ENCODE results near the gene KIAA1217. TPM values are rescaled to one million over a fixed set of nuclear protein-coding genes. Genes with fewer than 3 reads are reported as not detected.

Gene KIAA1217, protein sequence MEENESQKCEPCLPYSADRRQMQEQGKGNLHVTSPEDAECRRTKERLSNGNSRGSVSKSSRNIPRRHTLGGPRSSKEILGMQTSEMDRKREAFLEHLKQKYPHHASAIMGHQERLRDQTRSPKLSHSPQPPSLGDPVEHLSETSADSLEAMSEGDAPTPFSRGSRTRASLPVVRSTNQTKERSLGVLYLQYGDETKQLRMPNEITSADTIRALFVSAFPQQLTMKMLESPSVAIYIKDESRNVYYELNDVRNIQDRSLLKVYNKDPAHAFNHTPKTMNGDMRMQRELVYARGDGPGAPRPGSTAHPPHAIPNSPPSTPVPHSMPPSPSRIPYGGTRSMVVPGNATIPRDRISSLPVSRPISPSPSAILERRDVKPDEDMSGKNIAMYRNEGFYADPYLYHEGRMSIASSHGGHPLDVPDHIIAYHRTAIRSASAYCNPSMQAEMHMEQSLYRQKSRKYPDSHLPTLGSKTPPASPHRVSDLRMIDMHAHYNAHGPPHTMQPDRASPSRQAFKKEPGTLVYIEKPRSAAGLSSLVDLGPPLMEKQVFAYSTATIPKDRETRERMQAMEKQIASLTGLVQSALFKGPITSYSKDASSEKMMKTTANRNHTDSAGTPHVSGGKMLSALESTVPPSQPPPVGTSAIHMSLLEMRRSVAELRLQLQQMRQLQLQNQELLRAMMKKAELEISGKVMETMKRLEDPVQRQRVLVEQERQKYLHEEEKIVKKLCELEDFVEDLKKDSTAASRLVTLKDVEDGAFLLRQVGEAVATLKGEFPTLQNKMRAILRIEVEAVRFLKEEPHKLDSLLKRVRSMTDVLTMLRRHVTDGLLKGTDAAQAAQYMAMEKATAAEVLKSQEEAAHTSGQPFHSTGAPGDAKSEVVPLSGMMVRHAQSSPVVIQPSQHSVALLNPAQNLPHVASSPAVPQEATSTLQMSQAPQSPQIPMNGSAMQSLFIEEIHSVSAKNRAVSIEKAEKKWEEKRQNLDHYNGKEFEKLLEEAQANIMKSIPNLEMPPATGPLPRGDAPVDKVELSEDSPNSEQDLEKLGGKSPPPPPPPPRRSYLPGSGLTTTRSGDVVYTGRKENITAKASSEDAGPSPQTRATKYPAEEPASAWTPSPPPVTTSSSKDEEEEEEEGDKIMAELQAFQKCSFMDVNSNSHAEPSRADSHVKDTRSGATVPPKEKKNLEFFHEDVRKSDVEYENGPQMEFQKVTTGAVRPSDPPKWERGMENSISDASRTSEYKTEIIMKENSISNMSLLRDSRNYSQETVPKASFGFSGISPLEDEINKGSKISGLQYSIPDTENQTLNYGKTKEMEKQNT (N-terminal part only)
- polyA plus RNA-seq (2013, experiment 1 of 2; ENCODE audit: insufficient read length) = 16.0 TPM
- 15.6 TPM for polyA plus RNA-seq (2013, experiment 2 of 2; ENCODE audit: insufficient read length)

DNA sequence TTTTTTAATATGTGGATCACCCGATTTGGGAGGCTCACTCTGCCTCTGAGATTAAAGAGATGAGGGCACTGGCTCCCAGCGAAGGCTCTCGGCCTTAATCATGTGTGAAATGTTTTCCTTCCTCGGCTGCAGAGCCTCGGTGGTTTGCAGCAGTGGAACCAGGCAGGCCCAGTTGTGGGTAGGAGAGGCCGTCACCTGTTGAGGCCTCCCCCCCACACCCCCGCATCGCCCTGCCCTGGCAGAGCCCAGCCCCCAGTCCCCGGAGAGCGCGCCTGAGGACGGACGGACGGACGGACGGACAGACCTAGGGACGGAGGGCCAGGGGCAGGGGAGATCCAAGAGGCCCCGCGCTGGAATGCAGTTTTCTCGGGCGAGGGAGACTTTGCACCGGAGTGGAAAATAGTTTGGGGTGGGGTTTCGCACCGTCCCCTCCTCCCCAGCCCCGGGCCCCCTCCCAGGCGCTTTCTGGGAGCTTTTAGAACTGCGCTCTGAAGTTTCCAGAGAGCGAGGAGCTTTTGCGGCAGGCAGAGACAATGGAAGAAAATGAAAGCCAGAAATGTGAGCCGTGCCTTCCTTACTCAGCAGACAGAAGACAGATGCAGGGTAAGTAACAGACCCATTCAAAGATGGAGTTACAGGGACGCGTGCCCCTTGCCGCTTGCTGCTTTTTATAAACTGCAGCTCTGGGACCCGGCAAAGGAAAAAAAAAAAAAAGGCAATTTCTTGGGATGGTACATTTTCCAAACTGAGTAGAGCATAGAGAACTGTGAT, at the start of gene KIAA1217:
Gene KIAA1217, plus strand, starts transcription at position 478 of the 771 bp plus-strand sequence. Its CDS starts 56 bp downstream, at position 534.
- DNase-seq = peak; percentile 51

DNA sequence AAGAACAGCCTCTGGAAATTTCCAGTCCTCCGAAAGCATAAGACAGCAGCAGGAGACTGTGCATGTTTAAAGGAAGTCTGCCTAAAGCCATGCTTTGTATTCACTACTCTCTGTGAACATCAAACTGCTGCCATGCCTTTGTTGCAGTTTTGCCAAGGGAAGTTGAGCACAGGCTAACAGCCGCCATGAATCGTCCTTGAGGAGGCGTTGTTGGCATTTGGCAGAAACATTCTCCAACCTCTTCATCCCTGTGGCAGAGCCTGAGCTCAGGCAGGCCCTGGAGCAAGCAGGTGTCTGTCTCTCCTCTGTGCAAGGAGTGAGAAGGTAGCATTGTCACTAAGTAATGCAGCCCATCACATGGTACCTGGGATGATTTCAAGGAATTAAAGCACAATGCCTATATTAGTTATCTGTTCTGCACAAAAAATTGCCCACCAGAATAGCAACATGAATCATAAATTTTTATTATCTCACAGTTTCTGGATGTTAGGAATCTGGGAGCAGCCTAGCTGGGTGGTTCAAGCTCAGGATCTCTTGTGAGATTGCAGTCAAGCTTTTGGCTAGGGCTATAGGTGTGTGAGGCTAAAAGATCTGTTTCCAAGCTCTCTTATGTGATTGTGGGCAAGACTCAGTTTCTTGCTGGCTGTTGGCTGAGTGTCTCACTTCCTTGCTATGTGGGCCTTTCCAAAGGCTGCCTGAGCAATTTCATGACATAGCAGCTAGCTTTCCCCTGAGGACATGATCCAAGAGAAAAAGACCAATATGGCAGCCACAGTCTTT, 46.5 kb upstream of the KIAA1217 start:
- DNase-seq = no peak

DNA sequence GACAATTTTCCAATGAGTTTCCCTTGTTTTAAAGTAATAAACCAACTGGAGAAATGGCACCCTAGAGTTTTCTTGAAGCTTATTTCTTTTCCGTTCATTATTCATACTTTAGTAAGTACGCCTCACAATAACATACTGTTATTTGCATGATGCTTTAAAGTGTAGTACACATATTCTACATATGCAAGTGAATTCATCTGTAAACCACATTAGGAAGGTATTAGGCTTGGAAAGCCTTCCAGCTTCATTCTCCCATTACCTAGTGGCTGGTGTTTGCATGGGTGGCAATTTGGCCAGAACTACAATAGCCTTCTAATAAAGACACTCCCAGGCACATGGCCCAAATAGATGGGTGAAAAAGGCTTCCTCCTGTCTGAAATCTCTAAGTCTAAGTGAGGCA, 45.5 kb upstream of the KIAA1217 start:
- DNase-seq = no peak

DNA sequence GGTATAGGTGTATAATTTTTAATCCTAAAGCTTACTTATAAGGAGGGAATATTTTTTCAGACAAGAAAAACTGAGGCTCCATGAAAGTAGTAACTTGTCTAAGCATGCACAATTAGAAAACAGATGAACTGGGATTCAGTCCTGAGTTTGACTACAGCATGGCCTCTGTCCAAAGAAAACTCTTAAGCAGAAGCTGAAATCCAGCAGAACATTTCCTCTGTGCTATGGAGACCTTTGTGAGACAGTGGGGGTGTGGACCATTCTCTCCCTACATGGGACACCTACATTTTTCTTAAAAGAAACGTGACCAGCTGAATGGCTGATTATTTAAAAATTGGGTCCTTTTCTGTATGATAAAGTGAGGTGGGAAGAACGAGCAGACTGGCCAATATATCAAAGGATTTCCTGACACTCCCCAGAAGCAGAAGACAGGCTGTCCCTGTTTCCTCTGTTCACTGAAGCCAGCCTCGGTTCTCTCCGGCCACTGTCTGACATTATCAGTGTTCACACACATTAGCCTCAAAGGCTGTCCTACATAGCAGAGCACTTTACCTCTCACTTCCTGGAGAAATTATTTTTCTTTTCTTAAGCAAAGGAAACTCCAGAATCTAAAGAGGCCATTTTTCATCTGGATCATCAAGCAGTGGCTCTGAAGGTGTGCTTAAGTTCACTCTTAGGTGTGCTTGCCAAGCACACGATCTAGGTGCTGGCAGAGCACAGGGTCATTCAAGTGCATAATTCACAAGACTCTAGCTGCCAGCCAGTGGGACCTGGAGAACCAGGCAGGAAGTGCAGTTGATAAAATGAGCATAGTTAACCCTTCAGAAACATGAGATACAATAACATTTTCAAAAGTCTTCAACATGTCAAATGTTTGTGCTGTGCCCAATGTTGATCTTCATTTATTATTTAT, 40.4 kb upstream of the KIAA1217 start:
- DNase-seq = no peak

DNA sequence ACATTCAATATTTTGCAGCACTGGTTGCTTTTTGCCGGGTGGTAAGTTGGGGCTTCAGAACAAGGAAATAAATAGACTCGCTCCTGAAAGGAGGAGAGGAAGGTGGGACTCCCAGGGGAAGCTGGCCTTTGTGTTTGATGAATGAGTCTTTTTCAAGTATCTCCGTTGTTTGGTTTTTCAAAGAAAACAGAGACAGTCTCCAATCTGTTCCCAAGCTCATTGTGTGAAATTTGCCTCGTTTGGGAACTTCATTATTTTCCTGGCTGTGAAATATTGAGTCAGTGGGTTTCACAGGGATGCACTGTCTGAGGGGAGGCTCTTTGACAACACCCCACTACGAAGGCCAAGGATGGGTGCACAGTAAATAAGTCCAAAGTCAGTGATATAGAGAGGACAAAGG, 38.7 kb upstream of the KIAA1217 start:
- DNase-seq = no peak

DNA sequence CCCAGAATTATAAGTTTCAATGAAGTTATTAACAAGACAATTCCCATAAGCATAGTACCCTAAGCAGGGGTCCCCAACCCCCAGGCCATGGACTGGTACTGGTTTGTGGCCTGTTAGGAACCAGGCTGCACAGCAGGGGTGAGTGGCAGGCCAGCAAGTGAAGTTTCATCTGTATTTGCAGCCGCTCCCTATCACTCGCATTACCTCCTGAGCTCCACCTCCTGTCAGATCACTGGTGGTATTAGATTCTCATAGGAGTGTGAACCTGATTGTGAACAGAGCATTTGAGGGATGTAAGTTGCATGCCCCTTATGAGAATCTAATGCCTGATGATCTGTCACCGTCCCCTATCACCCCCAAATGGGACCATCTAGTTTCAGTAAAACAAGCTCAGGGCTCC, 36.0 kb upstream of the KIAA1217 start:
- DNase-seq = no peak

DNA sequence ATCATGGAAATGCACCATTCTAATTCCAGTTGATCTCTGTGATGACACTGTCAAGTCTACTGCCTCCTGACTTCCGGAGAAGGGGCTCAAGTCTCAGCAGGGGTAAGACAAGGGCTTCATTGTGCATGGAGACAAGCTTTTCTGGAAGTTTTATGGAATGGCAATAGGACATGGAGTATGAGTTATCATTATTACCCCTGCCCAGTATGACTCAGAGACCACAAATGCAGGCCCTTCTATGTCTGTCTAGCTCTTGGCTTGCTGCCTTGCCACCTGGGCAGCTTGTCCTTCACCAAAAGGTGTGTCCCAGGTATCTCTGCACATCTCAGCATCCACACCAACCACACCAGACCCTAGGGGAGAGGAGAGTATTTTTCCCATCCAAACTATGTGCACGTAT, 34.9 kb upstream of the KIAA1217 start:
- no peak for DNase-seq

DNA sequence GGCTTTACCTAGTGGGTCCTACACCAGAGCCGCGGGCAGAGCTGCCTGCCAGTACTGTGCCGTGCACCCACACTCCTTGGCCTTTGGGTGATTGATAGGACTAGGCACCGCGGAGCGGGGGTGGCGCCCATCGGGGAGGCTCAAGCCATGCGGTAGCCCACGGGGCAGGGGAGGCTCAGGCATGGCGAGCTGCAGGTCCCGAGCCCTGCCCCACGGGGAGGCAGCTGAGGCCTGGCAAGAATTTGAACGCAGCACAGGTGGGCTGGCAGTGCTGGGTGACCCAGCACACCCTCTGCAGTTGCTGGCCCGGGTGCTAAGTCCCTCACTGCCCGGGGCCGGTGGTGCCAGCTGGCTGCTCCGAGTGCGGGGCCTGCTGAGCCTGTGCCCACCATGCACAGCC, 32.3 kb upstream of the KIAA1217 start:
- no peak for DNase-seq

DNA sequence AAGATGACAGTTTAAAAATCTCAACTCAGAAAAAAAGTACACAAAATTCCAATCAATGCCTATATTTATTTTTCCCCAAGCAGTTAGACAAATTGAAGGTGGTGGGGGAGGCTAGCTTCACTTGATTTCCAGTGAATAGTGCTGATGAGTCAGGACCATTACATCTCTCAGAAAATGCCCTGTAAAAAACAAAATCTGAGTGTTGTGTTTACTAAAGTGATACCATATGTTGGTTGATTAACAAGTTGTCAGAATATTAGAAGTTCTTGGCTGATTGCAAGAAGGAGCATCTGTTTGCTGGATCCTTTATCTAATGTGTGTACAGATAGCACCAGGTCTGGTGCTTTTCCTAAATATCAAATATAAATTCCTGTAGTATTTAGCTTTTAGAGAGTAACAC, 31.3 kb upstream of the KIAA1217 start:
- DNase-seq = peak; percentile 36

DNA sequence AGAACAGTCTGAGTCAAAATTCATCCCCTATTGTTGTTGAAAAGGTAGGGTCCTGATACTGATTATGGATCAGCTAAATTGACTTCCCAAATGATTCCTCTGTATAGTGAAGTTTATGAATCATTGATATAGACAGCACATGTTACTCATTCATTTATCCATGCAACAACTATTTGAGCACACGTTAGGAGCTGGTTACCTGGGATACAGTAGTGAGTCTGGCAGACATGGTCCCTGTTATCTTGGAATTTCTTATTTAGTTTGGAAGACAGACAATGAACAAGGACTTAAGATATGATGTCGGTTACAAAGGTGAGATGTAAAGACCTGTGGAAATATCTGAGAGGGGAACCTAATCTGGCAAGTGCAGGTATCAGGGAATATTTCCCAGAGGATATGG, 28.0 kb upstream of the KIAA1217 start:
- DNase-seq = no peak

DNA sequence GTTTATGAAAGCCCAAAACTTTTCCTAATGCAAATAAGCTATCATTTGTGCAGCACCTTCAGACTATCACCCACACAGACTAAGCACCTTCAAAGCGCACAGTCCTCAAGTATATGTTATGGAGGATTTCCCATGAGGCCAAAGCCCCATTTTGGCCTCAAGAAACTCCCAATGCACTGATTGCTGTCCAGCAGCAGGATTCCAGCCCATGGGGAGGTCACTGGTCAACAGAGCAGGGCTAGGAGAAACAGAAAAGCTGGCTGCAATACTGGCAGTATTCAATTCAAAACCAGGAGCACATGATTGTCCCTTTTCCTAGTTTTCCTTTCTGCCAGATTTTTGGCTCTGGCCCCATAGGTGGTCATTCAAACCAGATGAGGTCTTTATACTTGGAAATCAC, 24.5 kb upstream of the KIAA1217 start:
- DNase-seq = no peak

DNA sequence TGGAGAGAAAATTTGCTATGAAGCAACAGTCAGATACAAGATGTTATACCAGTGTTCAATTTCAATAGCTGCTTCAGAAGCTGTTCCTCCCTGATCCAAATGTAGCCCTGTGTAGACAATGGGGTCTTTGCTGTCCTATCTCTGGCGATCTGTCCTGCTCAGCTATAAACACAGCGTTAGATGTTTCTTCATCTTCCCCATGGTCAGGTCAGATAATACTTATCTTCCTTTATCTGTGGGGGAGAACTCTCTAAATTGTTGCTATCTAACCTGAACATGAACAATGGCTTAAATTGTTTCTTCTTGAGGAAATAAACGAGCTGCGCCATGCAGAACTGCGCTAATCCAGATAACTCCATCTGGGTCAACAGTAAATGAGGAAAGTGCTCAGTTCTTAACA, 15.6 kb upstream of the KIAA1217 start:
- DNase-seq = no peak

DNA sequence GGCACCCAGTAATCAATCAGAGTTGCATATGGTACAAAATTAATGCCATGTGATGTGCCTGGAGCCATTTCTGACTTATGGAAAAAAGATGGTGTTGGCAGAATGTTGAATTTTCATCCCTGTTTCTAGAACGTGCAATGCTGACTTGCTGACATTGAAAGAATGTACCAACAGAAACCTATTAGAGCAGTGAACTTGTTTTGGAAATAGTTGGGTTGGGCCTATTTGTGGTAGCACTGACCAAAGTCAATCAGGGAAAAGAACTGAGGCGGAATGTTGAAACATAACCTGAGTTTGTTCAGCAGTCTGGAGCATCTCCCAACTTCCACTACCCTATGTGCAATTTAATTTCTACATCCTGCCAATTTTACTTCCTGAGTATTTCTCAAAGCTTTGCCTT, 11.7 kb upstream of the KIAA1217 start:
- DNase-seq = peak; percentile 27

DNA sequence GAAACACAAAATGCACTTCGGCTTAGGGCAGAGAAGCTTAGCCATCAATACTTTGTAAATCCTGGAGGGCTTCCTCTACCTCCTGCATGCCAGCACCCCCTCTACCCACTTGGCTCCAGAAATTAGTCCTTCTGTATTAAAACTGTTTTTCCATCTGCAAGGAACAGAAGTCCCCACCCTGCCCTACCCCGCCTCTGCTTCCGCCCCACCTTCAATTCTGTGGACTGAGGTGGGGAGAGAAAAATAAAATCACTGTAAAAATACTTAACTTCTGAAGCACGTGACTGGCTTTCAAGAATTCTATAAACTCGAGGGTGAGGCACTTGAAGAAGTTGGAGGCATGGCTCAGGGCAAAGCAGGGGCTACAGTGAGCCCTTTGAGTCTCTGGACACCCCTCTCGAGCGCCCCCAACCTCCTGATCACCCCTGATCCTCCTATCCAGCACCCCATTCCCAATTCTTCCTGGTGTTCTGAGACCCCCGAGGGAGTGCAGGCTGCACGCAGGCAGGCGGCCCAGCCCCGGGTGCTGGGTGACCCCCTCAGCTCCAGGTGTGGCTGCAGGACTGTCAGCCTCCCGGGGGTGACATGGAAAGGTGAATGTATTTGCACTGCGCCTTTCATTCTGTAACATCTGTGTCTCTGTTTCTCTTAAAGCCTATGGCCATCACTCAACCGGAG, 7.3 kb upstream of the KIAA1217 start:
- DNase-seq = no peak

DNA sequence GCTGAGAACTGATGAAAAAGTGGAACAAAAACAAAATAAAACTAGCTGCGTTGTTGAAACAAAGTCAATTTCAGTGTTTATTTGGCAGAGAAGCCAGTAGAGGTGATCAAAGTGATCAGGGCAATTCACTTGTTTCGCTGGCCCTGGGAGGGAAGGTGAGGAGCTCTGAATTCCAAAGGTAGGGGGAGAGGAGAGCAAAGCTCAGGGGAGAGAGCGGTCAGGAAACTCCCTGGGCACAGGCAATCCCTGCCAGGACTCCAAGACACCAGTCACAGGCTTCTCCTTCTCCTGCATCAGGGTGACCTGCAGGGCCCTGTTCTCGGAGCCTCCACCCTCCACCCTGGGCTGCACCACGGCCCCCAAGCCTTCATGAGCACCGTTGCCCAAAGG, 6.8 kb upstream of the KIAA1217 start:
- DNase-seq = no peak

DNA sequence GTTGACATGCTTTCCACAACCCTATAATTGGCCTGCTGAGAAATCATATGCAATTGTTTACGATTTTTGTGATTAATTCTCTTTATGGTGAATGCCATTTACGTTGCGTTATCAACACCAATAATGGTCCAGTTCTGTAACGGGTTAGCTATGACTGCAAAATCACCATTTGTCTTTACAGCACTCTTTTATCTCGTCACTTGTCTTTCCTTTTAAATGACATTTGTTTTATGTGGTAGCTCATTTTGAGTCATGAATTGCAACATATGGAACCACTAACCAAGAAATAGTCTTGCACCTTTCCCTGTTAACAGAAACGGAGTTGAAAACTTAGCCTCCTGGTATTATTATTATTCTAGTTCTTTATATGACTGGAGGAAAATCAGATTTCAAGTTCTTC, 3.1 kb upstream of the KIAA1217 start:
- peak; percentile 72 for DNase-seq

DNA sequence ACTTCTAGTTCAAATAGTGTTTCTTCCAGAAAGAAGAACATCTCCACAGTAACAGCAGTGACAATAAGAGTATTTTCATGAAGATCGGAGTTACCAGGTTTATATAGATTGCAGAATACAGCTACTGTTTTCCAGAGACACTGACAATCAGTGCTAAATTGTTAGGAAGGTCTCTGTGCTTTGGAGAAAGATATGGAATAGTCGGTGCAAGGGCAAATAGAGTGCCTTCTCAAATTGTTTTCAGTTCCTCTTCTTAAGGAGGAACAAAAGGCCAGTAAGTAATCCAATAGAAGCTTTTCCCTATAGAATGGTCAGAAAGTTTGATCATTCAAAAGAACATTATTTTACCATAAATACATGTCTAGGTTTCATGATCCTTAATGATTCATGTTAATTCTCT, 2.6 kb upstream of the KIAA1217 start:
- DNase-seq = no peak

DNA sequence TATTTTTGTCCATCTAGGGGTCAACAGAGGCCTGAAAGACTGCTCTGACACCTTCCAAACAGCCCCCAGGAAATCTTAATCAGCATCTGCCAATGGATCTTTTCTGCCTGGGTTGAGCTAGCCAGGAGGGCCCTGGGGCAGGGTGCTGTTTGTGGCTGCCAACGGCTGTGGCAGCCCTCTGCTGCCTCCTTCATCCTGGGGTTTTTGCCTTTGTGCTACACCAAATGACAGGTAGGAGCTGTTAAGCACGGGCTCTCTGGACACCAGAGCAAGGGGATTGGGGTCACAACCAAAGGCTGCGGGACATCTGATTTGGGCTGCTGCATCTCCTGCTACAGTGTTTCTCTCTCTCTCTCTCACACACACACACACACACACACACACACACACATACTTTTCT, 2.0 kb upstream of the KIAA1217 start:
- no peak for DNase-seq

DNA sequence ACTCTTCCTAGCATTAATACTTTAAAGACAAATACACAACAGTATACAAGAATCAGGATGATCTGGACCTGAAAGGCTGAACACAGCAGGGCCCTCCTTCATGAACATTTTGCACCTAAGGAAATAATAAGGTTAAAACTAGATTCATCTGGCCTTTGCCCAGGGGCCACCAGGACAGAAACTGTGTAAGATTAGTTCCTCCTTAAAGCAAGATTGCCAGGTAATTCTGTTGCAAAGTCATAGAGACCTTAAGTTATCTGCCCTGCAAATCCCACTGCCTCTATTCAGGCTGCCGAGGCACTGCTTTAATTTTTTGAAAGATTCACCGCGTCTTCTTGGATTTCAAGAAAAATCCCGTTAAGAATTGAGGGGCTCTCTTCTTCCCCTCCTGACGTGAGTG, 1.6 kb upstream of the KIAA1217 start:
- DNase-seq = no peak
